Cardiac muscle cell (in vitro differentiated cells and primary cell): Measurements from ENCODE around the gene COMMD4. TPM values are rescaled to one million over a fixed set of nuclear protein-coding genes. Genes with fewer than 3 reads are reported as not detected.

Experiments
- DNase-seq, 2 donors: peaks; one replicate each; pipeline versions ENCODE4 v3.0.0 to v3.0.0-alpha.2; 2010 to 2017; ENCODE audit warnings: low read depth in 1 of 2, low spot score in 1 of 2
- H3K27ac ChIP-seq: fragments of 200-600 bp; sonication (generic); 2 replicates; pipeline ENCODE4 v1.5.1; 2016
- H3K27me3 ChIP-seq: fragments of 200-600 bp; sonication (generic); 2 replicates; pipeline ENCODE4 v1.6.0; 2016; ENCODE audit warnings: control low read depth
- H3K36me3 ChIP-seq: fragments of 200-600 bp; sonication (generic); 2 replicates; pipeline ENCODE4 v1.5.1; 2016; ENCODE audit warnings: control low read depth
- H3K4me1 ChIP-seq: fragments of 200-600 bp; sonication (generic); 2 replicates; pipeline ENCODE4 v1.8.1; 2017; ENCODE audit warnings: low read depth, mild to moderate bottlenecking, mixed run types
- H3K4me3 ChIP-seq: fragments of 200-600 bp; sonication (generic); 2 replicates; pipeline ENCODE4 v1.5.1; 2016; ENCODE audit warnings: mild to moderate bottlenecking
- H3K9me3 ChIP-seq: fragments of 200-600 bp; sonication (generic); 2 replicates; pipeline ENCODE4 v1.5.1; 2017; ENCODE audit warnings: low read depth, mild to moderate bottlenecking, control low read depth
- polyA plus RNA-seq: library from polyadenylated mRNA; unstranded; fragments of >200 nt; fragmentation: Nextera tagmentation; extraction: Ambion mirVana; gene quantifications from 2 replicates; pipeline ENCODE4 v1.2.1, GENCODE V29; 2016
- total RNA-seq: library from RNA; depleted of rRNA; stranded (reverse); fragments of >200 nt; gene quantifications from 2 replicates; pipeline ENCODE4 v1.2.3, GENCODE V29; 2016
- TF ChIP-seq, protein P1 (sequence below): IDR thresholded peaks from 2 replicates; pipeline ENCODE4 v1.5.1; 2012; ENCODE audit warnings: low read depth, mild to moderate bottlenecking, low read length

Gene COMMD4
- total and polyA plus RNA-seq, 2 experiments from 2014 or later: 66.3 to 98.8 TPM

DNA sequence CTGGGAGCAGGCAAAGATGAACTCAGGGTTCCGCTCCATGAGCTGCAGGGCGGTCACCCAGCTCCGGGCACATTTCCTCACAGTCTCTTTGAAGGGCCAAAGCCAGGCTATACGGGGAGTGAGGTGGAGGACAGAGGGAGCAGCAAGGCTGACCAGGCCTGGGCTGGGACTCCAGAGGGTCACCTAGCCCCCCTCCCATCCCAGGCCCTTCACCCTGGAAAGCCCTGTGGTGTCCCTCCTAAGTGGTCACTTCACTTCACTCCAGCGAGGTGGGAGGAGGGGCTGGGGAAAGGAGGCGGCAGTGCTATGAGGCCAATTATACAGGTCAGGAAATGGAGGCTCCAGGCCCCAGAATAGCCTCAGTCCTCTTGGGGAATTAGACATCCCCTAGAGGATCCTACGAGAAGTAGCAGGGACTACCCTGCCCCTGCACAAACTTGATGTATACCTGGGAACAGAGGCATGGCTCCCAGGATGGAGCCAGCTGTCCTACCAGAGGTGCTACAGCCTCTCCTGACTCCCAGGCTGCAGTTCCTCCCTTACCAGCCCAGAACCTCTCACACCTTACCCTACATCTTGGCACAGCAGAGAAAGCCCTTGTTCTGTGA lies 26.9 kb downstream of the COMMD4 start:
- no peaks in the 10 kb centered on the region for H3K9me3 ChIP-seq
- DNase-seq: no peak

GRCh38 chr15:75363786-75364185 lies 27.9 kb downstream of the COMMD4 start:
- H3K4me3 ChIP-seq: no peak overlapping the region
- no peaks in the 10 kb centered on the region for H3K9me3 ChIP-seq
- no peaks in the 10 kb centered on the region for H3K4me1 ChIP-seq
- H3K36me3 ChIP-seq: peaks cover 22% of the 10 kb centered on the region
- no peaks in the 10 kb centered on the region for H3K27me3 ChIP-seq
- TF ChIP-seq, protein P1, sequence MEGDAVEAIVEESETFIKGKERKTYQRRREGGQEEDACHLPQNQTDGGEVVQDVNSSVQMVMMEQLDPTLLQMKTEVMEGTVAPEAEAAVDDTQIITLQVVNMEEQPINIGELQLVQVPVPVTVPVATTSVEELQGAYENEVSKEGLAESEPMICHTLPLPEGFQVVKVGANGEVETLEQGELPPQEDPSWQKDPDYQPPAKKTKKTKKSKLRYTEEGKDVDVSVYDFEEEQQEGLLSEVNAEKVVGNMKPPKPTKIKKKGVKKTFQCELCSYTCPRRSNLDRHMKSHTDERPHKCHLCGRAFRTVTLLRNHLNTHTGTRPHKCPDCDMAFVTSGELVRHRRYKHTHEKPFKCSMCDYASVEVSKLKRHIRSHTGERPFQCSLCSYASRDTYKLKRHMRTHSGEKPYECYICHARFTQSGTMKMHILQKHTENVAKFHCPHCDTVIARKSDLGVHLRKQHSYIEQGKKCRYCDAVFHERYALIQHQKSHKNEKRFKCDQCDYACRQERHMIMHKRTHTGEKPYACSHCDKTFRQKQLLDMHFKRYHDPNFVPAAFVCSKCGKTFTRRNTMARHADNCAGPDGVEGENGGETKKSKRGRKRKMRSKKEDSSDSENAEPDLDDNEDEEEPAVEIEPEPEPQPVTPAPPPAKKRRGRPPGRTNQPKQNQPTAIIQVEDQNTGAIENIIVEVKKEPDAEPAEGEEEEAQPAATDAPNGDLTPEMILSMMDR: no peak
- no peak overlapping the region for H3K27ac ChIP-seq
- DNase-seq: no peak

More for the DNA sequence above, 26.9 kb downstream of the COMMD4 start:
- no peak overlapping the region for H3K4me3 ChIP-seq
- H3K27ac ChIP-seq: no peak overlapping the region
- TF ChIP-seq, protein P1: no peak
- H3K36me3 ChIP-seq: peaks cover 25% of the 10 kb centered on the region
- H3K4me1 ChIP-seq: no peaks in the 10 kb centered on the region
- no peaks in the 10 kb centered on the region for H3K27me3 ChIP-seq

DNA sequence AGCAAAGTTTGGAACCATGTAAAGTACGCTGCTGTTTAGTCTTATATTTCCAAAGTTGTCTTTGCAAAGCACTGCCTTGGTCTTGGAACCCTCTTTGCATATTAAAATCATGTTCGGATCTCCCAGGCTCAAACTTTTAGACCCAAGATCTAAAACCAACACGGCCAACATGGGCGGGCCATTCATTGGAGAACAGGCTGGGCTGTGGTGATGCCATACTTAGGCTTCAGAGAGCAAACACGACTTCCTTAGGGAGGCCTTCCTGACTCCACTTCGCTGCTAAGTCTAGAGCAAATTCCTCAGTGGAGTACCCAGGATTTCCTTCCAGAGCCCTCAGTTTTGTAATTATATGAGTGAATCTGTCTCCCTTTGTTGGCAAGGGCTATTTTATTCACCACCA lies 29.0 kb downstream of the COMMD4 start:
- DNase-seq: no peak
- peaks cover 6% of the 10 kb centered on the region for H3K4me1 ChIP-seq
- no peak overlapping the region for H3K27ac ChIP-seq
- H3K27me3 ChIP-seq: no peaks in the 10 kb centered on the region
- no peaks in the 10 kb centered on the region for H3K9me3 ChIP-seq
- H3K4me3 ChIP-seq: no peak overlapping the region
- peaks cover 22% of the 10 kb centered on the region for H3K36me3 ChIP-seq
- TF ChIP-seq, protein P1: no peak

DNA sequence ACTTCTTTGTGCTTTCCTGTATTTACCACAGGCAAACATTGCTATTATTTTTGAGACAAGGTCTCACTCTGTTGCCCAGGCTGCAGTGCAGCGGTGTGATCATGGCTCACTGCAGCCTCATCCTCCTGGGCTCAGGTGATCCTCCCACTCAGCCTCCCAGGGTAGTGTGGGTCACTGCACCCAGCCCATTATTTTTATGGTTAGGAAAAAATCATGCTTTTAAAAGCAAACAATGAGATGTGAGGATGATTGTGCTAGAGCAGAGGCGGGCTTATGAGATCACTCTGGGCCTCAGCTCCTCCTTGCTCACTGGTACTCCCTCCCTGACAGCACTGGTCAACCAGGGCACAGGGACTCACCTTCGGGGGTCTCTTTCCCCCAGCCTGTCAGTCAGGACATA lies 30.3 kb downstream of the COMMD4 start:
- H3K27me3 ChIP-seq: no peaks in the 10 kb centered on the region
- TF ChIP-seq, protein P1: no peak
- H3K36me3 ChIP-seq: peaks cover 32% of the 10 kb centered on the region
- H3K4me1 ChIP-seq: peaks cover 6% of the 10 kb centered on the region
- no peak for DNase-seq
- no peak overlapping the region for H3K4me3 ChIP-seq
- no peak overlapping the region for H3K27ac ChIP-seq
- H3K9me3 ChIP-seq: no peaks in the 10 kb centered on the region

DNA sequence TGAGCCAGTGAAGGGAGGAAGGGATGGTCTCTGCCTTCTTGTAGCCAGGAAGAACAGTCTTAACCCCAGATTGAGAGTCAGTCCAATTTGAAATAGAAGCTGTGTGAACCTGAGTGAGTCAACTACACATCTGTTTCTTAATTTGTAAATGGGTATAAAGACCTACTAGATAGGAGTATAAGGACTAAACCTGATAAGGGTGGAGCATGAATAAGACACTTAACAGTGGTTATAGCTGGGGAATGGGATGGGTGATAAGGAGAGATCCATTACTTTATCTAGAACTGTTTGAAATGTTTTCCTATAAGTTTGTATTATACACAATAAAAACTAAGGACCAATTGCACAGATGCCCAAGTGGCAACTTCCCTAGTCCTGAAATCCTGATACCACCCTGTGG lies 31.1 kb downstream of the COMMD4 start:
- DNase-seq: no peak
- no peaks in the 10 kb centered on the region for H3K9me3 ChIP-seq
- no peak overlapping the region for H3K4me3 ChIP-seq
- H3K4me1 ChIP-seq: peaks cover 6% of the 10 kb centered on the region
- TF ChIP-seq, protein P1: no peak
- H3K27ac ChIP-seq: no peak overlapping the region
- no peaks in the 10 kb centered on the region for H3K27me3 ChIP-seq
- peaks cover 36% of the 10 kb centered on the region for H3K36me3 ChIP-seq
